Ishikawa (cell line): ENCODE measurements around the gene WNT7A.

Source experiments
- CEBPB ChIP-seq: IDR thresholded peaks from 2 replicates; pipeline ENCODE4 v1.6.1; 2012
- CREB1 ChIP-seq: IDR thresholded peaks from 2 replicates; pipeline ENCODE4 v1.6.1; 2012; ENCODE audit warnings: low read depth
- EGR1 ChIP-seq: IDR thresholded peaks from 2 replicates; pipeline ENCODE4 v1.6.1; 2012
- EP300 ChIP-seq: IDR thresholded peaks from 2 replicates; pipeline ENCODE4 v1.6.1; 2012; ENCODE audit warnings: borderline replicate concordance
- FOXM1 ChIP-seq: IDR thresholded peaks from 2 replicates; pipeline ENCODE4 v1.6.1; 2012; ENCODE audit warnings: low read depth, borderline replicate concordance
- MAX ChIP-seq: IDR thresholded peaks from 2 replicates; pipeline ENCODE4 v1.6.1; 2012
- NFIC ChIP-seq: IDR thresholded peaks from 2 replicates; pipeline ENCODE4 v1.6.1; 2012
- RAD21 ChIP-seq: IDR thresholded peaks from 2 replicates; pipeline ENCODE4 v1.6.1; 2012; ENCODE audit warnings: low read depth
- REST ChIP-seq: IDR thresholded peaks from 2 replicates; pipeline ENCODE4 v1.6.1; 2012; ENCODE audit warnings: low read depth, mild to moderate bottlenecking
- TAF1 ChIP-seq: IDR thresholded peaks from 2 replicates; pipeline ENCODE4 v1.6.1; 2012; ENCODE audit warnings: low read depth, mild to moderate bottlenecking
- TCF12 ChIP-seq: IDR thresholded peaks from 2 replicates; pipeline ENCODE4 v1.6.1; 2012; ENCODE audit warnings: low read depth
- TEAD4 ChIP-seq: IDR thresholded peaks from 2 replicates; pipeline ENCODE4 v1.6.1; 2012
- YY1 ChIP-seq: IDR thresholded peaks from 2 replicates; pipeline ENCODE4 v1.6.1; 2012; ENCODE audit warnings: low read depth
- ZBTB7A ChIP-seq: IDR thresholded peaks from 2 replicates; pipeline ENCODE4 v1.6.1; 2012; ENCODE audit warnings: low read depth
- TF ChIP-seq, protein P1 (sequence below): IDR thresholded peaks from 2 replicates; pipeline ENCODE4 v1.6.1; 2012

The WNT7A gene

GRCh38 chr3:13851997-13852637, 27.8 kb downstream of the WNT7A start:
- TF ChIP-seq ZBTB7A = peak; percentile 71; the same call in 1 of the 2 replicates
- no peak for TF ChIP-seq CREB1

- TF ChIP-seq EGR1 (no peak), CEBPB (no peak), REST (no peak), NFIC (no peak), CREB1 (no peak), YY1 (no peak), ZBTB7A (no peak), RAD21 (no peak), EP300 (no peak), TAF1 (no peak), MAX (no peak), FOXM1 (no peak)
Observed at GRCh38 chr3:13851091-13851849, 28.6 kb downstream of the WNT7A start.

DNA sequence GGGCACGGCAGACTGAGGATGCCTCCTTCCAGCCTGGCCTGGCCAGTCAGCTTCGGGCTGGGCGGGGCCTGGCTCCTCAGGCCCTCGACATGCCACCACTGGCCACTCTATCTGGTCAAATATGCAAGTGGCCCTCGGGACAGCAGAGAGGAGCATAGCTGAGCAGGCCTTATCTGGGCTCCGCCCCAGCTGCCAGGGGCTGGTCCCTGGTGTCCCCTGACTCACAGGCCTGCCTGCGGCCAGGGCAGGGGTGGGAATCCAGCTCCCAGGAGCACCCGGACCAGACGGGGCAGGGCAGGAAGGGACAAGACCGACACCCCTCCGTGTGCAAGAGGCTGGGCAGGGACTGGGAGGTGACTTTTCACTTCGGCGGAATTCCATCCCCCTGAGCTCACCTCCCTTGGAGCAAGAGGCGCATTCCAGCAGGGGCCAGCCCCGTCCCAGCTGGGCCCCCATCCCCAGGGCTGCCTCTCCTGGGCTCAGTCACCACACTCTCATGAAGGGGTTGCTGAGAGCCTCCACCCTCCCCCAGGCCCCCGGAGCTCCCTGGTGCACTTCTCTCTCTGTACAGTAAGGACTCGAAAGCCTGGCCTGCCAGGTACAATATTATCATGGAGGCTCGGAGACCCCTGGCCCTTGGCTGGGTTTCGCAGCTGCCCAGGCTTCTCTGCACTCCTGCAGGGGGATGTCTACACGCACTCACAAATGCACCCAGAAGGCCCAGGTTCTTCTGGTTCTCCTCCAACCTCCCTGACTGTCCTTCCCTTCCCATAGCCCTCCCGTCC, 29.5 kb downstream of the WNT7A start:
- TF ChIP-seq TEAD4 (peak; percentile 99), NFIC (peak; percentile 84), TCF12 (peak; percentile 98), MAX (peak; percentile 64; the same call in 1 of the 2 replicates), CEBPB (peak; percentile 14; the same call in 1 of the 2 replicates), YY1 (0 out of 2 replicates have a peak, but pooled peaks have one; percentile 28), FOXM1 (peak; percentile 92), EP300 (peak; percentile 97), REST (no peak), ZBTB7A (peak; percentile 94; the same call in 1 of the 2 replicates), EGR1 (no peak), RAD21 (peak; percentile 38), TAF1 (peak; percentile 34; the same call in 1 of the 2 replicates), CREB1 (peak; percentile 54)
- TF ChIP-seq, protein P1, sequence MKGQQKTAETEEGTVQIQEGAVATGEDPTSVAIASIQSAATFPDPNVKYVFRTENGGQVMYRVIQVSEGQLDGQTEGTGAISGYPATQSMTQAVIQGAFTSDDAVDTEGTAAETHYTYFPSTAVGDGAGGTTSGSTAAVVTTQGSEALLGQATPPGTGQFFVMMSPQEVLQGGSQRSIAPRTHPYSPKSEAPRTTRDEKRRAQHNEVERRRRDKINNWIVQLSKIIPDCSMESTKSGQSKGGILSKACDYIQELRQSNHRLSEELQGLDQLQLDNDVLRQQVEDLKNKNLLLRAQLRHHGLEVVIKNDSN = no peak; the same call in 1 of the 2 replicates

GRCh38 chr3:13849018-13849417, 30.9 kb downstream of the WNT7A start:
- TF ChIP-seq NFIC (no peak), TCF12 (no peak)

- TF ChIP-seq RAD21 (no peak), TEAD4 (no peak), NFIC (no peak), EP300 (no peak), FOXM1 (no peak), CREB1 (no peak), TAF1 (no peak), REST (no peak), YY1 (no peak), TCF12 (no peak), EGR1 (no peak), MAX (no peak), CEBPB (no peak)
Observed at GRCh38 chr3:13846716-13847570, 32.9 kb downstream of the WNT7A start.
